ENCODE results near the gene FHAD1. TPM values are rescaled to one million over a fixed set of nuclear protein-coding genes. Genes with fewer than 3 reads are reported as not detected.

Gene FHAD1
- total and polyA plus RNA-seq, 10 of the 15 experiments (the other 5 are each of a cell fraction or from before 2014, with no cell fraction given): 0.09 to 1.0 (median 0.32) TPM; not detected in 2

DNA sequence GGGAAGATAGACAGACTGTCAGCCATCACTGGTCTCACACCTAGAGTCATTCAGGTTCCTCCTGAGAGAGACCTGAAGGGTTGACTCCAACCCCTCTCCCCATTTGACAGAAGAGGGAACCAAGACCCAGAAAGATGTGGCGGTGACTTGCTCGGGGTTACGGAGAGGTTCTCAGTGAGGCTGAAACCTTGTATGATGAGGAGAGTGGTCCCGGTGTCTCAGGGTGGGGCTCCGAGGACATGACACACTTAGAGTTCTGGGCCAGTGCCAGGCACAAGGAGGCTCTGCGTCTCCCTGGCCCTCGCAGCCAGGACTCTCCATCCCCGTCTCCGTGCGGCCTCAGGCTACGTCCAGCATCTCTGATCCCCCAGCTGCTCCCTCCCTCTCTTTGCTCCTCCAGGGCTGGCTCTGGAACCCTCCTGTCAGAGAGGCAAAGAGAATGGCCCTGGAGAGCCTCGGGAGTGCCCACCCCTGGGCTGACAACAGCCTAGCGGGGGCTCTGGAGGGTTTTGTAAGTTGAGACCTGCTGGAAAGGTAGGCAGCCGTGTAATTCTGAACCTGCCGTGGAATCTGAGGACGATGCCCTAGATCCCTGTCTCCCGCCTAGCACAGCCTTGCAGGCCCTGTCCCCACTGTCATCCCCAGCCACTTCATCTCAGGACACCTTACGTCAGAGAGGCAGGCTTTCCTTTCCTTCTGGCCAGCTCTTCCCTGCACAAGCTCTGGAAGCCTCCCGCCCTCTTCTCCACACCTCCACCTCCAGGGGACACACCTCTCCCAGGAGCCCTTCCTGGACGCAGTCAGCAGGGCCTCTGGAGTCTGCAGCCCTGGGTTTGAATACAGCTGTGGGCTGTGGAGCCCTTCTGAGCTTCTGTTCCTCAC, 166.8 kb downstream of the FHAD1 start (continued):
- TF ChIP-seq, protein P1, sequence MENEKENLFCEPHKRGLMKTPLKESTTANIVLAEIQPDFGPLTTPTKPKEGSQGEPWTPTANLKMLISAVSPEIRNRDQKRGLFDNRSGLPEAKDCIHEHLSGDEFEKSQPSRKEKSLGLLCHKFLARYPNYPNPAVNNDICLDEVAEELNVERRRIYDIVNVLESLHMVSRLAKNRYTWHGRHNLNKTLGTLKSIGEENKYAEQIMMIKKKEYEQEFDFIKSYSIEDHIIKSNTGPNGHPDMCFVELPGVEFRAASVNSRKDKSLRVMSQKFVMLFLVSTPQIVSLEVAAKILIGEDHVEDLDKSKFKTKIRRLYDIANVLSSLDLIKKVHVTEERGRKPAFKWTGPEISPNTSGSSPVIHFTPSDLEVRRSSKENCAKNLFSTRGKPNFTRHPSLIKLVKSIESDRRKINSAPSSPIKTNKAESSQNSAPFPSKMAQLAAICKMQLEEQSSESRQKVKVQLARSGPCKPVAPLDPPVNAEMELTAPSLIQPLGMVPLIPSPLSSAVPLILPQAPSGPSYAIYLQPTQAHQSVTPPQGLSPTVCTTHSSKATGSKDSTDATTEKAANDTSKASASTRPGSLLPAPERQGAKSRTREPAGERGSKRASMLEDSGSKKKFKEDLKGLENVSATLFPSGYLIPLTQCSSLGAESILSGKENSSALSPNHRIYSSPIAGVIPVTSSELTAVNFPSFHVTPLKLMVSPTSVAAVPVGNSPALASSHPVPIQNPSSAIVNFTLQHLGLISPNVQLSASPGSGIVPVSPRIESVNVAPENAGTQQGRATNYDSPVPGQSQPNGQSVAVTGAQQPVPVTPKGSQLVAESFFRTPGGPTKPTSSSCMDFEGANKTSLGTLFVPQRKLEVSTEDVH (IDR thresholded peaks at IDR 0.05; ENCODE audit: low read depth, partially characterized antibody): no peak
- TF ChIP-seq, protein P2, sequence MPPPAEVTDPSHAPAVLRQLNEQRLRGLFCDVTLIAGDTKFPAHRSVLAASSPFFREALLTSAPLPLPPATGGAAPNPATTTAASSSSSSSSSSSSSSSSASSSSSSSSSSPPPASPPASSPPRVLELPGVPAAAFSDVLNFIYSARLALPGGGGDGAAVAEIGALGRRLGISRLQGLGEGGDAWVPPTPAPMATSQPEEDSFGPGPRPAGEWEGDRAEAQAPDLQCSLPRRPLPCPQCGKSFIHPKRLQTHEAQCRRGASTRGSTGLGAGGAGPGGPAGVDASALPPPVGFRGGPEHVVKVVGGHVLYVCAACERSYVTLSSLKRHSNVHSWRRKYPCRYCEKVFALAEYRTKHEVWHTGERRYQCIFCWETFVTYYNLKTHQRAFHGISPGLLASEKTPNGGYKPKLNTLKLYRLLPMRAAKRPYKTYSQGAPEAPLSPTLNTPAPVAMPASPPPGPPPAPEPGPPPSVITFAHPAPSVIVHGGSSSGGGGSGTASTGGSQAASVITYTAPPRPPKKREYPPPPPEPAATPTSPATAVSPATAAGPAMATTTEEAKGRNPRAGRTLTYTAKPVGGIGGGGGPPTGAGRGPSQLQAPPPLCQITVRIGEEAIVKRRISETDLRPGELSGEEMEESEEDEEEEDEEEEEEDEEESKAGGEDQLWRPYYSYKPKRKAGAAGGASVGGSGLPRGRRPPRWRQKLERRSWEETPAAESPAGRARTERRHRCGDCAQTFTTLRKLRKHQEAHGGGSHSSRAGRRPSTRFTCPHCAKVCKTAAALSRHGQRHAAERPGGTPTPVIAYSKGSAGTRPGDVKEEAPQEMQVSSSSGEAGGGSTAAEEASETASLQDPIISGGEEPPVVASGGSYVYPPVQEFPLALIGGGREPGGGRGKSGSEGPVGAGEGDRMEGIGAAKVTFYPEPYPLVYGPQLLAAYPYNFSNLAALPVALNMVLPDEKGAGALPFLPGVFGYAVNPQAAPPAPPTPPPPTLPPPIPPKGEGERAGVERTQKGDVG (CRISPR knock-in tag; IDR thresholded peaks at IDR 0.05): no peak
- no peak for TF ChIP-seq RELB (IDR thresholded peaks at IDR 0.05; ENCODE audit: low read depth)
- no peak for TF ChIP-seq WRNIP1 (IDR thresholded peaks at IDR 0.05; ENCODE audit: borderline replicate concordance, low read depth, low read length)
- no peak for TF ChIP-seq BACH1 (IDR thresholded peaks at IDR 0.05; ENCODE audit: borderline replicate concordance)
- no peak for TF ChIP-seq SIX5 (IDR thresholded peaks at IDR 0.05; ENCODE audit: low read depth, low read length, severe bottlenecking)
- TF ChIP-seq PKNOX1 (IDR thresholded peaks at IDR 0.05): no peak
- no peak for TF ChIP-seq TBL1XR1 (IDR thresholded peaks at IDR 0.05; ENCODE audit: low read depth, low read length)
- TF ChIP-seq TCF7 (IDR thresholded peaks at IDR 0.05; ENCODE audit: borderline replicate concordance): no peak
- TF ChIP-seq CBX5 (IDR thresholded peaks at IDR 0.05; ENCODE audit: low read depth): no peak
